HepG2 (cell line): Measurements from ENCODE around the gene JMJD7. TPM values are rescaled to one million over a fixed set of nuclear protein-coding genes. Genes with fewer than 3 reads are reported as not detected.

Experiments
- ATAC-seq: fragments of 200-7000 bp; cut with Tn5 transposase; 3 replicates; pipeline ENCODE4 v1.9.1; 2020; ENCODE audit warnings: mild to moderate bottlenecking, moderate library complexity
- BruUV-seq: library from RNA; stranded (reverse); fragments of 400-500 nt; replicated peaks from 2 replicates; lab custom pipeline; 2021; lab: Mats Ljungman, UMichigan
- CTCF ChIA-PET: fragments of 300-600 bp; formaldehyde crosslinking; extraction: SDS; loops from one replicate; lab custom pipeline; 2021; ENCODE audit warnings: low total read pairs, inconsistent platforms, low intra/inter-chr PET ratio; lab: Yijun Ruan, JAX
- POLR2A ChIA-PET: fragments of 350-600 bp; sonication (Branson Sonifier 250); formaldehyde crosslinking; loops from one replicate; lab custom pipeline; 2020; ENCODE audit warnings: antibody characterized with exemption, inconsistent platforms; lab: Yijun Ruan, JAX
- DNase-seq: peaks from one replicate; pipeline ENCODE4 v3.0.0-alpha.2; 2015; ENCODE audit warnings: low spot score
- FAIRE-seq: peaks from 3 replicates; lab custom pipeline; 2011; peaks lifted over from hg19 to GRCh38; lab: Jason Lieb, UNC
- H2AFZ ChIP-seq: one replicate; pipeline ENCODE4 v1.6.1; 2011; ENCODE audit warnings: low read length, inconsistent platforms
- H3K27ac ChIP-seq: fragments of 300-600 bp; 3 replicates; pipeline ENCODE4 v1.8.0; 2011; ENCODE audit warnings: mixed run types, mild to moderate bottlenecking, mixed read lengths, low read length, inconsistent platforms; ENCODE audit not compliant: insufficient read depth; ENCODE audit errors: extremely low read length
- H3K27me3 ChIP-seq, 2 experiments: fragments of 200-600 bp in 1 of 2; 2 replicates in 1 of 2; 3 replicates in 1 of 2; pipeline versions ENCODE4 v1.6.0 to v1.8.0; 2011; ENCODE audit warnings: low read length in 2 of 2, mild to moderate bottlenecking in 2 of 2, moderate library complexity in 2 of 2, inconsistent platforms in 1 of 2; ENCODE audit not compliant: insufficient read depth in 2 of 2, control insufficient read depth in 1 of 2
- H3K36me3 ChIP-seq, 2 experiments: fragments of 200-600 bp in 1 of 2; replicated peaks in 1 of 2; 2 replicates in 1 of 2; 3 replicates in 1 of 2; pipeline versions ENCODE4 v1.5.1 to v1.8.0; 2011; ENCODE audit warnings: low read length in 2 of 2, inconsistent platforms in 1 of 2; ENCODE audit not compliant: insufficient read depth in 2 of 2, control insufficient read depth in 1 of 2
- H3K4me1 ChIP-seq: 2 replicates; pipeline ENCODE4 v1.5.1; 2012; ENCODE audit warnings: low read length, inconsistent platforms; ENCODE audit not compliant: insufficient read depth
- H3K4me2 ChIP-seq: 2 replicates; pipeline ENCODE4 v1.6.0; 2011; ENCODE audit warnings: low read depth, low read length, inconsistent platforms
- H3K4me3 ChIP-seq, 3 experiments: fragments of 200-600 bp in 1 of 3; sonication (generic), shearing (Covaris generic) in 1 of 3; replicated peaks in 1 of 3; 2 replicates each; pipeline ENCODE4 v1.5.1; 2011 to 2016; ENCODE audit warnings: low read length in 3 of 3, inconsistent platforms in 2 of 3, low read depth in 2 of 3, mild to moderate bottlenecking in 2 of 3, control low read depth in 1 of 3, mixed read lengths in 1 of 3; ENCODE audit not compliant: insufficient read depth in 1 of 3
- H3K79me2 ChIP-seq: one replicate; pipeline ENCODE4 v1.6.1; 2011; ENCODE audit warnings: low read length, inconsistent platforms; ENCODE audit not compliant: insufficient read depth
- H3K9ac ChIP-seq: 2 replicates; pipeline ENCODE4 v1.6.0; 2011; ENCODE audit warnings: mild to moderate bottlenecking, low read depth, low read length, inconsistent platforms; ENCODE audit not compliant: insufficient read depth
- H3K9me3 ChIP-seq: 2 replicates; pipeline ENCODE4 v1.5.1; 2012; ENCODE audit warnings: mild to moderate bottlenecking, low read length
- H4K20me1 ChIP-seq: 2 replicates; pipeline ENCODE4 v1.6.0; 2011; ENCODE audit warnings: inconsistent platforms, mild to moderate bottlenecking, low read length, moderate library complexity; ENCODE audit not compliant: insufficient read depth
- ASH2L ChIP-seq: fragments of 300-600, 200-600 bp; sonication (generic); IDR thresholded peaks from 2 replicates; pipeline ENCODE4 v1.7.0; 2017; ENCODE audit warnings: low read depth, mild to moderate bottlenecking, moderate library complexity, mixed read lengths, low read length; ENCODE audit not compliant: insufficient read length
- CHD2 ChIP-seq: IDR thresholded peaks from 2 replicates; pipeline ENCODE4 v1.6.1; 2011; ENCODE audit warnings: low read depth, low read length, improper control_type of control experiment
- CREM ChIP-seq, 2 experiments: sonication (generic) in 1 of 2; formaldehyde crosslinking in 1 of 2; IDR thresholded peaks; 2 replicates each; pipeline versions ENCODE4 v1.4.0 to v1.6.1; 2016 to 2020; ENCODE audit warnings: antibody characterized with exemption in 1 of 2, mild to moderate bottlenecking in 1 of 2, missing genetic modification reagents in 1 of 2
- DNMT3B ChIP-seq: conservative IDR thresholded peaks from 2 replicates; pipeline ENCODE4 v1.6.1; 2016; ENCODE audit warnings: missing biosample characterization, control low read depth
- DPF2 ChIP-seq: sonication (generic); formaldehyde crosslinking; IDR thresholded peaks from 2 replicates; pipeline ENCODE4 v1.4.0; 2020; ENCODE audit warnings: mild to moderate bottlenecking, low read depth, missing genetic modification reagents, borderline replicate concordance
- GMEB1 ChIP-seq: sonication (generic); formaldehyde crosslinking; IDR thresholded peaks from 2 replicates; pipeline ENCODE4 v1.5.1; 2020; ENCODE audit warnings: missing genetic modification reagents, mild to moderate bottlenecking, borderline replicate concordance
- HMGXB4 ChIP-seq, 2 experiments: sonication (generic) in 1 of 2; formaldehyde crosslinking in 1 of 2; IDR thresholded peaks; 2 replicates each; pipeline versions ENCODE4 v1.4.0 to v1.6.1; 2018 to 2020; ENCODE audit warnings: missing genetic modification reagents in 2 of 2, borderline replicate concordance in 1 of 2, low read depth in 1 of 2, mild to moderate bottlenecking in 1 of 2, missing biosample characterization in 1 of 2
- MXD3 ChIP-seq: IDR thresholded peaks from 2 replicates; pipeline ENCODE4 v1.6.1; 2016; ENCODE audit warnings: mild to moderate bottlenecking, missing biosample characterization, missing genetic modification reagents
- MZF1 ChIP-seq: sonication (generic); formaldehyde crosslinking; IDR thresholded peaks from 2 replicates; pipeline ENCODE4 v1.8.1; 2023; ENCODE audit warnings: mild to moderate bottlenecking, missing genetic modification reagents, borderline replicate concordance
- THYN1 ChIP-seq: sonication (generic); formaldehyde crosslinking; IDR thresholded peaks from 2 replicates; pipeline ENCODE4 v1.8.1; 2023; ENCODE audit warnings: low read depth, mild to moderate bottlenecking, moderate library complexity, missing genetic modification reagents, borderline replicate concordance
- ZNF234 ChIP-seq: sonication (generic); formaldehyde crosslinking; conservative IDR thresholded peaks from 2 replicates; pipeline ENCODE4 v1.5.1; 2020; ENCODE audit warnings: mild to moderate bottlenecking, missing genetic modification reagents
- ZNF33A ChIP-seq: sonication (generic); formaldehyde crosslinking; IDR thresholded peaks from 2 replicates; pipeline ENCODE4 v1.5.1; 2020; ENCODE audit warnings: missing genetic modification reagents, mild to moderate bottlenecking, moderate library complexity, borderline replicate concordance
- ZNF577 ChIP-seq: sonication (generic); formaldehyde crosslinking; IDR thresholded peaks from 2 replicates; pipeline ENCODE4 v1.4.0; 2020; ENCODE audit warnings: mild to moderate bottlenecking, low read depth, missing genetic modification reagents, borderline replicate concordance
- ZSCAN29 ChIP-seq: sonication (generic); formaldehyde crosslinking; conservative IDR thresholded peaks from 2 replicates; pipeline ENCODE4 v1.4.0; 2020; ENCODE audit warnings: mild to moderate bottlenecking, missing genetic modification reagents
- WGBS: methylation state at CpG from one replicate; pipeline ENCODE4 v1.1.6; 2017; ENCODE audit warnings: low lambda C conversion rate; 5-methylcytosine and 5-hydroxymethylcytosine counted together
- in situ Hi-C: cut with HindIII; loops from 2 replicates; pipeline ENCODE4 v1.10.0; 2017; ENCODE audit warnings: low pct_unique_long_range_greater_than_20kb; ENCODE audit not compliant: extremely low pct_ligation_motif_present
- intact Hi-C: fragments of 100-400 bp; cut with micrococcal nuclease; formaldehyde crosslinking; loops from one replicate; pipeline ENCODE4 v1.10.0; 2022; ENCODE audit not compliant: unreplicated experiment
- polyA plus RNA-seq, 8 experiments: library from polyadenylated mRNA; depleted of rRNA in 3 of 8; stranded (reverse) in 7 of 8; unstranded in 1 of 8; fragments of >200 nt; fragmentation: Illumina TruSeq in 4 of 8; extraction: Trizol in 4 of 8; gene quantifications; 2 replicates each; pipeline versions ENCODE4 v1.2.1 to v1.2.3, GENCODE V29; 2011 to 2016; ENCODE audit warnings: low read depth in 4 of 8, missing spikeins in 1 of 8, mixed read lengths in 1 of 8; ENCODE audit not compliant: insufficient read depth in 1 of 8
- total RNA-seq, 5 experiments: library from RNA; depleted of rRNA; stranded (reverse); fragments of >200 nt; fragmentation: Illumina TruSeq; extraction: Trizol; gene quantifications; 2 replicates each; pipeline ENCODE4 v1.2.3, GENCODE V29; 2016; ENCODE audit warnings: low read depth in 1 of 5

Gene JMJD7
- total and polyA plus RNA-seq, 2 of the 13 experiments (the other 11 are each of a cell fraction or from before 2014, with no cell fraction given), result 6.4 to 7.1 TPM

GRCh38 chr15:41843571-41843970 is 15.7 kb downstream of the JMJD7 start:
- Histone ChIP-seq H3K79me2 (no peaks in the 10 kb centered on the region), H3K9ac (no peak overlapping the region), H3K27me3 (no peaks in the 10 kb centered on the region; a peak in 1 of 5 replicates), H3K4me2 (no peak overlapping the region), H3K36me3 (peaks cover 3 to 5% of the 10 kb centered on the region in 2 experiments; a peak in 3 of 5 replicates), H3K4me1 (no peaks in the 10 kb centered on the region)
- in situ Hi-C loops, result no loop called here
- TF ChIP-seq CHD2 (no peak), MZF1 (CRISPR knock-in tag) (no peak), HMGXB4 (CRISPR knock-in tag; IDR thresholded peaks at IDR 0.05; ENCODE audit: borderline replicate concordance in 1 of 2, low read depth in 1 of 2) (no peak), ZNF234 (CRISPR knock-in tag) (no peak), ZNF33A (CRISPR knock-in tag) (no peak)
- TF ChIP-seq, all 625 proteins: peak for 0
- intact Hi-C loops, result no loop called here
- 100% methylated on average over 4 of the region's 10 CpGs for WGBS
- no peak for FAIRE-seq
- Histone ChIP-seq H2AFZ (no peak overlapping the region), H4K20me1 (no peaks in the 10 kb centered on the region), H3K27ac (no peak overlapping the region), H3K4me3 (no peak overlapping the region), H3K9me3 (no peaks in the 10 kb centered on the region)
- DNase-seq, result no peak
- ChIA-PET POLR2A (no interaction called here), CTCF (no interaction called here)
- ATAC-seq, result no peak
- no TSS peak for BruUV-seq

- 100% methylated on average over 5 of the region's 12 CpGs for WGBS
- no peak overlapping the region for H3K4me3 ChIP-seq
- H3K79me2 ChIP-seq, result no peaks in the 10 kb centered on the region
- no peaks in the 10 kb centered on the region; a peak in 1 of 5 replicates for H3K27me3 ChIP-seq
- DNase-seq (no peak), ATAC-seq (no peak), FAIRE-seq (no peak)
- H2AFZ ChIP-seq, result no peak overlapping the region
- H3K36me3 ChIP-seq, result peaks cover 3 to 5% of the 10 kb centered on the region in 2 experiments; a peak in 3 of 5 replicates
- no peaks in the 10 kb centered on the region for H4K20me1 ChIP-seq
- intact Hi-C loops (no loop called here), in situ Hi-C loops (no loop called here)
- POLR2A ChIA-PET, result no interaction called here
- H3K4me2 ChIP-seq, result no peak overlapping the region
- no peaks in the 10 kb centered on the region for H3K4me1 ChIP-seq
- no TSS peak for BruUV-seq
- H3K27ac ChIP-seq, result no peak overlapping the region
- CTCF ChIA-PET, result no interaction called here
- H3K9me3 ChIP-seq, result no peaks in the 10 kb centered on the region
- no peak overlapping the region for H3K9ac ChIP-seq
- TF ChIP-seq DPF2 (no peak), ASH2L (no peak), MXD3 (CRISPR knock-in tag) (no peak), DNMT3B (CRISPR knock-in tag) (no peak), ZSCAN29 (CRISPR knock-in tag) (no peak), GMEB1 (CRISPR knock-in tag) (no peak), ZNF577 (CRISPR knock-in tag) (no peak), CREM (IDR thresholded peaks at IDR 0.05) (no peak), CREM (CRISPR knock-in tag; IDR thresholded peaks at IDR 0.05) (no peak), THYN1 (no peak)
These were observed 16.9 kb downstream of the JMJD7 start for GRCh38 chr15:41844814-41845213.
